GM23248 (cell line): Measurements from ENCODE around the gene SIK3. TPM values are rescaled to one million over a fixed set of nuclear protein-coding genes. Genes with fewer than 3 reads are reported as not detected.

ENCODE experiments used
- DNase-seq: peaks from one replicate; pipeline ENCODE4 v3.0.0-alpha.2; 2015
- H2AFZ ChIP-seq: fragments of 200-600 bp; sonication (generic); 2 replicates; pipeline ENCODE4 v1.6.1; 2016; ENCODE audit warnings: antibody characterized with exemption
- H3F3A ChIP-seq: fragments of 200-600 bp; sonication (generic); 2 replicates; pipeline ENCODE4 v1.6.1; 2016; ENCODE audit warnings: mild to moderate bottlenecking, antibody characterized with exemption, mixed run types; ENCODE audit not compliant: insufficient read depth
- H3K27ac ChIP-seq: fragments of 200-600 bp; sonication (generic); 2 replicates; pipeline ENCODE4 v1.5.1; 2016; ENCODE audit warnings: mild to moderate bottlenecking
- H3K27me3 ChIP-seq: fragments of 200-600 bp; sonication (generic); replicated peaks from 2 replicates; pipeline ENCODE4 v1.6.1; 2016; ENCODE audit warnings: mild to moderate bottlenecking; ENCODE audit not compliant: insufficient read depth
- H3K36me3 ChIP-seq: fragments of 200-600 bp; sonication (generic); 2 replicates; pipeline ENCODE4 v1.6.1; 2016; ENCODE audit warnings: low read depth, mild to moderate bottlenecking
- H3K4me1 ChIP-seq: fragments of 200-600 bp; sonication (generic); 2 replicates; pipeline ENCODE4 v1.6.1; 2016; ENCODE audit warnings: mild to moderate bottlenecking; ENCODE audit not compliant: insufficient read depth
- H3K4me2 ChIP-seq: fragments of 200-600 bp; sonication (generic); one replicate; pipeline ENCODE4 v1.6.1; 2016; ENCODE audit warnings: mild to moderate bottlenecking; ENCODE audit not compliant: unreplicated experiment
- H3K4me3 ChIP-seq: fragments of 200-600 bp; sonication (generic); 2 replicates; pipeline ENCODE4 v1.5.1; 2016; ENCODE audit warnings: mild to moderate bottlenecking
- H3K79me2 ChIP-seq: fragments of 200-600 bp; sonication (generic); 2 replicates; pipeline ENCODE4 v1.6.1; 2016; ENCODE audit warnings: mild to moderate bottlenecking; ENCODE audit not compliant: insufficient read depth
- H3K9ac ChIP-seq: fragments of 200-600 bp; sonication (generic); 2 replicates; pipeline ENCODE4 v1.6.1; 2016; ENCODE audit warnings: mild to moderate bottlenecking
- H3K9me2 ChIP-seq: fragments of 200-600 bp; sonication (generic); 2 replicates; pipeline ENCODE4 v1.6.1; 2016; ENCODE audit warnings: mixed run types, mild to moderate bottlenecking, moderate library complexity; ENCODE audit not compliant: insufficient read depth
- H3K9me3 ChIP-seq: fragments of 200-600 bp; sonication (generic); one replicate; pipeline ENCODE4 v1.6.1; 2017; ENCODE audit warnings: low read depth
- H4K20me1 ChIP-seq: fragments of 200-600 bp; sonication (generic); 2 replicates; pipeline ENCODE4 v1.6.0; 2016; ENCODE audit not compliant: insufficient read depth
- EZH2 ChIP-seq: fragments of 200-600 bp; sonication (generic); IDR thresholded peaks from 2 replicates; pipeline ENCODE4 v1.6.1; 2018; ENCODE audit warnings: antibody characterized with exemption, mild to moderate bottlenecking; ENCODE audit not compliant: insufficient read depth, poor library complexity, severe bottlenecking
- EZH2phosphoT487 ChIP-seq: fragments of 200-600 bp; sonication (generic); IDR thresholded peaks from 2 replicates; pipeline ENCODE4 v1.6.1; 2018; ENCODE audit warnings: antibody characterized with exemption, moderate library complexity, mild to moderate bottlenecking, low read depth; ENCODE audit not compliant: insufficient read depth
- WGBS, 2 experiments: methylation state at CpG; one replicate each; pipeline ENCODE4 v1.1.6; 2015 to 2017; ENCODE audit warnings: low lambda C conversion rate in 2 of 2, low coverage in 1 of 2; ENCODE audit errors: missing lambda C conversion rate in 2 of 2; 5-methylcytosine and 5-hydroxymethylcytosine counted together
- in situ Hi-C: fragments of 300-500 bp; cut with MboI; formaldehyde crosslinking; loops from 2 replicates; pipeline ENCODE4 v1.15.0; 2020
- polyA plus RNA-seq: library from polyadenylated mRNA; unstranded; fragments of >200 nt; fragmentation: Nextera tagmentation; extraction: Ambion mirVana; gene quantifications from 2 replicates; pipeline ENCODE4 v1.2.1, GENCODE V29; 2016
- total RNA-seq: library from RNA; depleted of rRNA; stranded (reverse); fragments of >200 nt; shearing (Covaris generic); gene quantifications from 2 replicates; pipeline ENCODE4 v1.2.3, GENCODE V29; 2014

Gene SIK3
- total and polyA plus RNA-seq, 2 experiments from 2014 or later, result 4.2 to 15.5 TPM

DNA sequence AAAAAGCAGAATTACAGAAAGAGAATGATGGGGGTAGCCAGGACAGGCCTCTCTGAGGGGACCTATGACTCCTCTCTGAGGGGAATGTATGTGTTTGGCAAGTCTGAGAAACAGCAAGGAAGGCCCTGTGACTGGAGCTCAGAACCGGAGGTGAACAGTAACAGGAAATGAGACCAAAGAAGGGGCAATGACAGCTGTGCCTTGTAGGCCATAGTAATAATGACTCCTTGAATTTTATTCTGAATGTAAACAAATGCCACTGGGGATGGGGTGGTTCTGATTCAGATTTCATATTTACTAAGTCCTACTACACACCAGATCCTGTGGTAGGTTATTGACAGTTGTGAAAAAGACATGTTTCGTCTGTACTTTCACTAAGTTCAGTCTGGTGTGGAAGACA is 208.0 kb downstream of the SIK3 start:
- H3K4me3 ChIP-seq, result no peak overlapping the region

DNA sequence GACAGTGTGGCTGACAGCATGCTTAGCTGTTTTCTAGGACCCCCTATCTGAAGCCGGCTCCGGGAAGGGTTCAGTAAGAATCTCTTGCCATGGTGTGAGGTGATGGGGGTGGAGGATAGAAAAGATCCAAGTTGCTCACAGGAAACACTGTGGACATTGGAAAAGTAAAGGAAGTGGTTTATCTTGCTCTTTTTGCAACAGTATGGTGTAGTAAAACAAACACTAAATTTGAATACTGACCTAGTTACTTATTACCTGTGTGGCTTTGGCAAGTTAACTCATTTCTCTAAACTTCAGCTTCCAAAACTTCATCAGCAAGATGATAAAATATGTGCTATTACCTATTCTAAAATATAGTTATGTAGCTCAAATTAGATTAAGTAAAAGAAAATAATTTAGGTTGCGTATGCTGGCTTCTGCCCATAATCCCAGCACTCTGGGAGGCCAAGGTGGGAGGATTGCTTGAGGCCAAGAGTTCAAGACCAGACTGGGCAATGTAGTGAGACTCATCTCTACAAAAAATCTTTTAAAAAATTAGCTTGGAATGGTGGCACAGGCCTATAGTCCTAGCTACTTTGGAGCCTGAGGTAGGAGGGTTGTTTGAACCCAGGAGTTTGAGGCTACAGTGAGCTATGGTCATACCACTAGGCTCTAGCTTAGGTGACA is 209.2 kb downstream of the SIK3 start:
- H3K4me1 ChIP-seq, result peaks cover 33% of the 10 kb centered on the region
- no peaks in the 10 kb centered on the region for H3K9me2 ChIP-seq
- no peaks in the 10 kb centered on the region for H3K27me3 ChIP-seq
- H3K79me2 ChIP-seq, result no peaks in the 10 kb centered on the region
- no peak overlapping the region for H3K27ac ChIP-seq
- H3K4me3 ChIP-seq, result no peak overlapping the region
- H3K9me3 ChIP-seq, result no peaks in the 10 kb centered on the region
- no peak overlapping the region for H2AFZ ChIP-seq
- 0 out of 2 replicates have a peak, but pooled peaks cover 9% of the 10 kb centered on the region for H3K36me3 ChIP-seq
- no peaks in the 10 kb centered on the region for H4K20me1 ChIP-seq
- TF ChIP-seq EZH2phosphoT487, result no peak
- no peak for TF ChIP-seq EZH2
- 85 to 87% methylated on average over 3 of the region's 3 CpGs for WGBS, 2 experiments
- no peak overlapping the region for H3K9ac ChIP-seq
- no peak for DNase-seq
- in situ Hi-C loops, result no loop called here
- peaks cover 6% of the 10 kb centered on the region; the same call in 1 of the 2 replicates for H3F3A ChIP-seq
- no peak overlapping the region for H3K4me2 ChIP-seq

More for the DNA sequence above, 208.0 kb downstream of the SIK3 start:
- Histone ChIP-seq H3K9me2 (no peaks in the 10 kb centered on the region), H3K9ac (no peak overlapping the region), H2AFZ (no peak overlapping the region), H3F3A (peaks cover 6% of the 10 kb centered on the region; the same call in 1 of the 2 replicates), H3K27ac (no peak overlapping the region), H3K79me2 (no peaks in the 10 kb centered on the region), H3K4me1 (peaks cover 33% of the 10 kb centered on the region), H3K36me3 (peaks cover 9% of the 10 kb centered on the region; the same call in 1 of the 2 replicates), H3K9me3 (no peaks in the 10 kb centered on the region), H3K4me2 (no peak overlapping the region), H4K20me1 (no peaks in the 10 kb centered on the region), H3K27me3 (no peaks in the 10 kb centered on the region)
- WGBS, 2 experiments, result 75 to 100% methylated on average over 2 of the region's 2 CpGs
- in situ Hi-C loops, result no loop called here
- TF ChIP-seq EZH2 (no peak), EZH2phosphoT487 (no peak)
- no peak for DNase-seq

DNA sequence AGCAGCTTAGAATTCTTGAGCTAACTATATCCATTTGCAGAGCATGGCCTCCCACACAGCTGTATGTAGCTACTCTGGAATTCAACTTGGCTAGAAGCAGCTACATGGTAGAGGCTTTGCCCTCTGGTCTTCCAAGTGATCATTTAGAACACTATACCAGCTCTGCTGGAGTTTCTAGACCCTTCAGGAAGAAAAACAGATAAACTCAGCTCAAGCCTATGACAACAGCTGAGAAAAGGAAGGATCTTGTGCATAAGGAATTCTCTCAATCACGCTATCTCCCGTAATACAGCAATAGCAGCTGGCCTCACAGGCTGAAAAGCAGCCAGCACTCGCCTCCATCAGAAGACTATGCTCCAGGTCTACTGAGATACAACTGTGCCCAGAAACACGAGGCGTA is 210.2 kb downstream of the SIK3 start:
- H3F3A ChIP-seq, result peaks cover 10% of the 10 kb centered on the region
- H3K27ac ChIP-seq, result no peak overlapping the region
- no peaks in the 10 kb centered on the region for H3K79me2 ChIP-seq
- no peaks in the 10 kb centered on the region for H3K9me2 ChIP-seq
- peak overlapping the region; percentile 56 for H3K4me2 ChIP-seq
- no peaks in the 10 kb centered on the region for H4K20me1 ChIP-seq
- H2AFZ ChIP-seq, result no peak overlapping the region
- in situ Hi-C loops, result no loop called here
- no peak overlapping the region for H3K4me3 ChIP-seq
- H3K9ac ChIP-seq, result no peak overlapping the region
- 88 to 91% methylated on average over 5 of the region's 5 CpGs for WGBS, 2 experiments
- peaks cover 36% of the 10 kb centered on the region for H3K4me1 ChIP-seq
- H3K27me3 ChIP-seq, result no peaks in the 10 kb centered on the region
- H3K36me3 ChIP-seq, result 0 out of 2 replicates have a peak, but pooled peaks cover 6% of the 10 kb centered on the region
- no peak for TF ChIP-seq EZH2
- DNase-seq, result peak; percentile 66
- no peaks in the 10 kb centered on the region for H3K9me3 ChIP-seq

DNA sequence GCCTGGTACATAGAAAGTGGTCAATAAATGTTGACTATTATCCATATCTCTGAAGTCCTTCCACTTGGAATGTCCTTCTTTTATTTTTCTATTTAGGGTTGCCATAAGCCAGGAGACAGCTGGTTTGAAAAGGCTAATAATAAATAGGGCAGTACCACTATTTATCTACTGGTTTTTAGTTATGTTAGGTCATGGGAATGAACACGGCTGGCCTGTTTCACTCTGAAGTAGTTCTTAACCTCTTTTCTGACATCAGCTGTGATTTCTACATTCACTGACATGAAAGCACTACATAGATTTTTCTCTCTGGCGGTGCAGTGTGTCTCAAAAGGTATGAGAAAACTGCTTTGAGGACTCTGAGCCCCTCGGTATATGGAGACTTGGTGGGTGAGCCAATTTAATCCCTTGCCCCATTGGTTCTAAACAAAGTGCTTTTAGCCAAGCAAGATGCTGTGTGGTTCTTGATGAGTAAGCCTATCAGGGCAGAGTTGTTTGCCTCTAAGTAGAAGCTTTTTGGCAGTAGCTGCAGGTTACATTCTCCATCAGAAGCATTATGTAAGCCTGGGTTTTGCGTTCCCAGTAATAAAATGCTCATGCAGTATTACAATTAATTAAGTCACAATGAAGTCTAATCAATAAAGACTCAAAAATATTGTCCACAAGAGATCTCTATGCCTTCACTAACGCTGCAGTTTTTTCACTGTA is 212.1 kb downstream of the SIK3 start:
- H3K9me2 ChIP-seq, result no peaks in the 10 kb centered on the region
- peak; percentile 68 for DNase-seq
- TF ChIP-seq EZH2 (no peak), EZH2phosphoT487 (no peak)
- H3K79me2 ChIP-seq, result no peaks in the 10 kb centered on the region
- peaks cover 49% of the 10 kb centered on the region for H3K4me1 ChIP-seq
- peaks cover 24% of the 10 kb centered on the region for H3F3A ChIP-seq
- no peak overlapping the region for H3K9ac ChIP-seq
- no peaks in the 10 kb centered on the region for H3K9me3 ChIP-seq
- in situ Hi-C loops, result no loop called here
- no peaks in the 10 kb centered on the region for H3K36me3 ChIP-seq
- WGBS, 2 experiments, result 76 to 81% methylated on average over 5 of the region's 5 CpGs
- no peaks in the 10 kb centered on the region for H4K20me1 ChIP-seq
- no peak overlapping the region for H3K4me3 ChIP-seq
- H2AFZ ChIP-seq, result no peak overlapping the region
- H3K4me2 ChIP-seq, result no peak overlapping the region
- no peak overlapping the region for H3K27ac ChIP-seq
- H3K27me3 ChIP-seq, result no peaks in the 10 kb centered on the region
